ENCODE results near the gene UNC5C.
"Not testable (repeated sequence)": the region's sequence is repeated elsewhere in the genome, so short reads cannot be mapped to it uniquely, and the experiment has no call there.

UNC5C gene

GRCh38 chr4:95159384-95159783 is 389.4 kb downstream of the UNC5C start:
- DNase-seq: no peak

GRCh38 chr4:95158626-95159025 is 390.1 kb downstream of the UNC5C start:
- DNase-seq: no peak

GRCh38 chr4:95158045-95158444 is 390.7 kb downstream of the UNC5C start:
- no peak for DNase-seq

GRCh38 chr4:95157596-95157995 is 391.2 kb downstream of the UNC5C start:
- no peak for DNase-seq

GRCh38 chr4:95156452-95156765 is 392.4 kb downstream of the UNC5C start:
- no peak for DNase-seq

GRCh38 chr4:95155759-95156451 is 392.9 kb downstream of the UNC5C start:
- DNase-seq: no peak

GRCh38 chr4:95153182-95153581 is 395.6 kb downstream of the UNC5C start:
- DNase-seq: no peak

GRCh38 chr4:95151255-95151654 is 397.5 kb downstream of the UNC5C start:
- DNase-seq: no peak

GRCh38 chr4:95142932-95143331 is 405.8 kb downstream of the UNC5C start:
- DNase-seq: no peak

GRCh38 chr4:95141361-95141760 is 407.4 kb downstream of the UNC5C start:
- no peak for DNase-seq

GRCh38 chr4:95139424-95139823 is 409.3 kb downstream of the UNC5C start:
- DNase-seq: not testable (repeated sequence)

- DNase-seq: not testable (repeated sequence)
Measured at GRCh38 chr4:95134016-95134415, 414.8 kb downstream of the UNC5C start.

- no peak for DNase-seq
Measured at GRCh38 chr4:95129821-95130311, 418.9 kb downstream of the UNC5C start.

GRCh38 chr4:95129031-95129430 is 419.7 kb downstream of the UNC5C start:
- no peak for DNase-seq

- DNase-seq: no peak
Measured at GRCh38 chr4:95124906-95125504, 423.8 kb downstream of the UNC5C start.

GRCh38 chr4:95122001-95122400 is 426.8 kb downstream of the UNC5C start:
- DNase-seq: no peak

GRCh38 chr4:95120456-95120855 is 428.3 kb downstream of the UNC5C start:
- DNase-seq: no peak

GRCh38 chr4:95118497-95118896 is 430.3 kb downstream of the UNC5C start:
- DNase-seq: no peak

- DNase-seq: no peak
Measured at GRCh38 chr4:95114521-95114920, 434.3 kb downstream of the UNC5C start.

Data from SIG-M5 (cell line).